ENCODE measurements around the gene PNPLA7. TPM values are rescaled to one million over a fixed set of nuclear protein-coding genes. Genes with fewer than 3 reads are reported as not detected.

PNPLA7 gene
- total and polyA plus RNA-seq, 2 of the 8 experiments (the other 6 are each of a cell fraction or from before 2014, with no cell fraction given): 0.35 to 0.47 TPM

DNA sequence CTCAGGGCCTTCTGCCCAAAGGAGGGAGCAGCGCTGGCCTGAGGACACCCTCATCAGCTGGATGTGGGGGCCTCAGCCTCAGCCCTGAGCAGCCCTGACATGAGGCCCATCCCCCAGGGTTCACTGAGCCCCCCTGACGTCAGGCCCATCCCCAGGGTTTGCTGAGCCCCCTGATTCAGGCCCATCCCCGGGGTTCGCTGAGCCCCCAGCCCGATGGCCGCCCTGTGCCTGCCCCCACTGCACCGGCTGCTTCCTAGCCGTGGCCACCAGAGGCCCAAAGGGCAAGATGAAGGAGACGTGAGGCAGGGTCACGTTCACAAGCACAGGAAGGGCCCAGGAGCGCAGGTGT lies 71.6 kb downstream of the PNPLA7 start:
- 94% methylated on average over 11 of the region's 11 CpGs; no CpG with 5 or more reads in 1 of the 2 experiments for WGBS, 2 experiments (ENCODE audit: extremely low coverage in 1 of 2, insufficient coverage in 1 of 2, insufficient read length in 1 of 2, insufficient replicate concordance in 2 of 2, low coverage in 1 of 2, low lambda C conversion rate in 2 of 2, missing lambda C conversion rate in 1 of 2)
- Histone ChIP-seq H2BK15ac (ENCODE audit: low read length) (no peak overlapping the region), H2AFZ (ENCODE audit: low read length) (no peak overlapping the region), H2BK12ac (ENCODE audit: low read depth, low read length) (no peak overlapping the region), H3K23ac (ENCODE audit: insufficient read length) (no peak overlapping the region), H3K4me1 (replicated peaks in 1 of 4; ENCODE audit: control insufficient read depth in 3 of 4, insufficient read depth in 4 of 4, low read length in 3 of 4) (no peaks in the 10 kb centered on the region; a peak in 2 of 7 replicates), H3K4ac (replicated peaks; ENCODE audit: insufficient read length, low read depth, low read length) (no peak overlapping the region), H3K56ac (replicated peaks; ENCODE audit: insufficient read length, low read depth, low read length) (no peak overlapping the region), H3K18ac (ENCODE audit: extremely low read depth, low read length) (no peak overlapping the region; the same call in 1 of the 2 replicates), H2BK5ac (ENCODE audit: low read depth, low read length) (no peak overlapping the region), H3K27ac (ENCODE audit: low read depth, low read length) (no peak overlapping the region), H4K5ac (ENCODE audit: insufficient read length, low read depth, low read length) (no peak overlapping the region), H3K4me2 (ENCODE audit: insufficient read depth in 1 of 2, low read depth in 2 of 2, low read length in 2 of 2) (no peak overlapping the region), H4K91ac (replicated peaks; ENCODE audit: insufficient read length, low read length) (no peak overlapping the region), H3K27me3 (replicated peaks in 1 of 4; ENCODE audit: control insufficient read depth in 3 of 4, extremely low read depth in 1 of 4, insufficient read depth in 3 of 4, low read length in 3 of 4) (no peaks in the 10 kb centered on the region; a peak in 1 of 7 replicates), H3K79me1 (ENCODE audit: low read depth, low read length) (no peaks in the 10 kb centered on the region), H4K8ac (ENCODE audit: extremely low read depth, insufficient read depth, low read length) (peak overlapping the region; percentile 38), H3K4me3 (ENCODE audit: extremely low read depth in 1 of 4, insufficient read depth in 2 of 4, low read depth in 3 of 4, low read length in 4 of 4) (no peak overlapping the region), H2AK5ac (ENCODE audit: low read depth, low read length) (no peak overlapping the region), H3K9me3 (ENCODE audit: insufficient read depth in 2 of 2, low read depth in 1 of 2, low read length in 1 of 2) (peaks cover 4 to 11% of the 10 kb centered on the region in 2 experiments; a peak in 3 of 4 replicates), H3K9ac (replicated peaks in 1 of 4; ENCODE audit: extremely low read depth in 1 of 4, low read depth in 3 of 4, low read length in 3 of 4) (no peak overlapping the region), H3K14ac (ENCODE audit: insufficient read length) (no peak overlapping the region), H3K23me2 (ENCODE audit: low read depth, low read length) (no peaks in the 10 kb centered on the region), H4K20me1 (replicated peaks in 1 of 2; ENCODE audit: control insufficient read depth in 1 of 2, insufficient read depth in 2 of 2, low read length in 2 of 2) (no peaks in the 10 kb centered on the region), H3K79me2 (ENCODE audit: control insufficient read depth in 1 of 2, insufficient read depth in 2 of 2, low read length in 2 of 2) (no peaks in the 10 kb centered on the region), H3K36me3 (ENCODE audit: control insufficient read depth in 2 of 4, insufficient read depth in 4 of 4, low read length in 3 of 4) (no peaks in the 10 kb centered on the region), H2BK20ac (ENCODE audit: low read length) (no peak overlapping the region), H2BK120ac (replicated peaks; ENCODE audit: low read depth, low read length) (no peak overlapping the region)
- DNase-seq (ENCODE audit: low read depth in 1 of 2, low spot score in 2 of 2) (no peak), FAIRE-seq (no peak)
- ChIA-PET CTCF (ENCODE audit: partially characterized antibody) (interaction anchor here (0.5 to 1.6 kb wide), 6 partner anchors 17 to 150 kb away, joined by 3 to 5 read pairs (median 4); no protein-coding TSS in a partner anchor), POLR2A (ENCODE audit: partially characterized antibody) (interaction anchor here (0.7 to 1.2 kb wide), 2 partner anchors 10 to 238 kb away, joined by 3 read pairs; partner anchors contain the start of gene TUBB4B)

Data from H1 (cell line).